ENCODE data around the gene ATP9A.
"Not testable (repeated sequence)": the region's sequence is repeated elsewhere in the genome, so short reads cannot be mapped to it uniquely, and the experiment has no call there.

ATP9A gene

GRCh38 chr20:51648571-51648947 is 119.6 kb downstream of the ATP9A start:
- no peak for DNase-seq

- no peak for DNase-seq
Observed at GRCh38 chr20:51647674-51648570, 120.3 kb downstream of the ATP9A start.

- not testable (repeated sequence) for DNase-seq
Observed at GRCh38 chr20:51643810-51644209, 124.4 kb downstream of the ATP9A start.

- no peak for DNase-seq
Observed at GRCh38 chr20:51643390-51643789, 124.8 kb downstream of the ATP9A start.

- DNase-seq: no peak
Observed at GRCh38 chr20:51641866-51642265, 126.3 kb downstream of the ATP9A start.

- DNase-seq: no peak
Observed at GRCh38 chr20:51640743-51641142, 127.4 kb downstream of the ATP9A start.

- peak; percentile 69 for DNase-seq
Observed at GRCh38 chr20:51639206-51639832, 128.9 kb downstream of the ATP9A start.

- DNase-seq: no peak
Observed at GRCh38 chr20:51637241-51637640, 130.9 kb downstream of the ATP9A start.

- DNase-seq: peak; percentile 75
Observed at GRCh38 chr20:51636123-51636522, 132.1 kb downstream of the ATP9A start.

GRCh38 chr20:51635680-51636079 is 132.5 kb downstream of the ATP9A start:
- DNase-seq: no peak

- DNase-seq: no peak
Observed at GRCh38 chr20:51634877-51635276, 133.3 kb downstream of the ATP9A start.

GRCh38 chr20:51634257-51634656 is 133.9 kb downstream of the ATP9A start:
- DNase-seq: no peak

GRCh38 chr20:51633430-51633829 is 134.8 kb downstream of the ATP9A start:
- no peak for DNase-seq

GRCh38 chr20:51631953-51632352 is 136.2 kb downstream of the ATP9A start:
- no peak for DNase-seq

GRCh38 chr20:51631011-51631950 is 136.9 kb downstream of the ATP9A start:
- peak; percentile 78 for DNase-seq

GRCh38 chr20:51629399-51630058 is 138.7 kb downstream of the ATP9A start:
- DNase-seq: no peak

- DNase-seq: peak; percentile 77
Observed at GRCh38 chr20:51628533-51629398, 139.4 kb downstream of the ATP9A start.

GRCh38 chr20:51627586-51627985 is 140.6 kb downstream of the ATP9A start:
- DNase-seq: no peak

GRCh38 chr20:51625105-51625504 is 143.1 kb downstream of the ATP9A start:
- DNase-seq: no peak

GRCh38 chr20:51624157-51624731 is 143.9 kb downstream of the ATP9A start:
- DNase-seq: peak; percentile 76

- DNase-seq: no peak
Observed at GRCh38 chr20:51623255-51623654, 144.9 kb downstream of the ATP9A start.
